Ascending aorta (tissue), 2 donors: ENCODE data around the gene SMAD4. TPM values are rescaled to one million over a fixed set of nuclear protein-coding genes. Genes with fewer than 3 reads are reported as not detected.

Experiments
- DNase-seq, 2 donors: peaks; one replicate each; pipeline ENCODE4 v3.0.0-alpha.2; 2019; ENCODE audit warnings: low spot score in 2 of 2
- H3K27ac ChIP-seq, 2 donors: fragments of 200-600 bp; sonication (generic); one replicate each; pipeline ENCODE4 v1.5.1; 2016 to 2017; ENCODE audit warnings: mild to moderate bottlenecking in 1 of 2
- H3K27me3 ChIP-seq: fragments of 200-600 bp; sonication (generic); one replicate; pipeline ENCODE4 v1.5.1; 2017
- H3K36me3 ChIP-seq, 2 donors: fragments of 200-600 bp; sonication (generic); one replicate each; pipeline ENCODE4 v1.5.1; 2016
- H3K4me1 ChIP-seq, 2 donors: fragments of 200-600 bp; sonication (generic); one replicate each; pipeline ENCODE4 v1.5.1; 2016 to 2017; ENCODE audit warnings: mild to moderate bottlenecking in 1 of 2
- H3K4me3 ChIP-seq, 2 donors: fragments of 200-600 bp; sonication (generic); one replicate each; pipeline ENCODE4 v1.5.1; 2016 to 2017; ENCODE audit warnings: mild to moderate bottlenecking in 1 of 2
- H3K9me3 ChIP-seq, 2 donors: fragments of 200-600 bp; sonication (generic); one replicate each; pipeline ENCODE4 v1.5.1; 2016
- CTCF ChIP-seq, 3 experiments: fragments of 200-600 bp in 2 of 3; fragments of 450-650 bp in 1 of 3; sonication (generic) in 2 of 3; IDR thresholded peaks; one replicate each; pipeline ENCODE4 v1.5.1; 2016 to 2019; ENCODE audit warnings: antibody characterized with exemption in 3 of 3, mild to moderate bottlenecking in 1 of 3, moderate library complexity in 1 of 3
- intact Hi-C: fragments of 100-400 bp; cut with DNase I; formaldehyde crosslinking; loops from one replicate; pipeline ENCODE4 v1.15.1; 2023
- total RNA-seq: library from RNA; depleted of rRNA; stranded (reverse); fragments of >200 nt; gene quantifications from one replicate; pipeline ENCODE4 v1.1.0, GENCODE V29; 2016

SMAD4 gene
- total RNA-seq, 1 donor from 2014 or later, result 196 TPM

GRCh38 chr18:51123936-51124486 lies 94.0 kb downstream of the SMAD4 start:
- Histone ChIP-seq H3K27me3 (no peaks in the 10 kb centered on the region), H3K4me3 (no peak overlapping the region), H3K36me3 (no peaks in the 10 kb centered on the region), H3K27ac (no peak overlapping the region), H3K9me3 (no peaks in the 10 kb centered on the region), H3K4me1 (no peaks in the 10 kb centered on the region)
- TF ChIP-seq CTCF (IDR thresholded peaks at IDR 0.05), result no peak
- intact Hi-C loops, result no loop called here
- DNase-seq, result no peak

DNA sequence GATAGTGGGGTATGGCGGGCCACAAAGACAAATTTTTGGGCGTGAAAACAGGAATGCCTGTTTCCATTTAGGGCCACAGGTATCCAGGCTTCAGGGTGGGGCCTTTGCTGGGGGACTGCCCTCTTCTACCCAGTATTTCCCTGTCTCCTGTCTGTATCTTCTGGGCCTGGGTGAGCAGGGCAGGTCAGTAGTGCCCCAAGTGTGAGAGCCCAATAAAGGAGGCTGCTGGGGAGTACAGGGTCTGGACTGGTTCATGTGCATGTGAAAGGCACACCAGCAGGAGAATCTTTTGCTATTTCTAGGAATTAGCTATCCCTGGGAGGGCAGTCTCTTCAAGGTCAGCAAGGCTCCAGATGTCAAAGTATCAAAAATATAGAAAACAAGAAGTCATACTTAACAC lies 96.0 kb downstream of the SMAD4 start:
- no peaks in the 10 kb centered on the region for H3K36me3 ChIP-seq
- no peak for TF ChIP-seq CTCF (IDR thresholded peaks at IDR 0.05)
- no peak for DNase-seq
- no peaks in the 10 kb centered on the region for H3K9me3 ChIP-seq
- no peak overlapping the region for H3K27ac ChIP-seq
- intact Hi-C loops, result no loop called here
- H3K4me1 ChIP-seq, result no peaks in the 10 kb centered on the region
- H3K27me3 ChIP-seq, result no peaks in the 10 kb centered on the region
- no peak overlapping the region for H3K4me3 ChIP-seq

DNA sequence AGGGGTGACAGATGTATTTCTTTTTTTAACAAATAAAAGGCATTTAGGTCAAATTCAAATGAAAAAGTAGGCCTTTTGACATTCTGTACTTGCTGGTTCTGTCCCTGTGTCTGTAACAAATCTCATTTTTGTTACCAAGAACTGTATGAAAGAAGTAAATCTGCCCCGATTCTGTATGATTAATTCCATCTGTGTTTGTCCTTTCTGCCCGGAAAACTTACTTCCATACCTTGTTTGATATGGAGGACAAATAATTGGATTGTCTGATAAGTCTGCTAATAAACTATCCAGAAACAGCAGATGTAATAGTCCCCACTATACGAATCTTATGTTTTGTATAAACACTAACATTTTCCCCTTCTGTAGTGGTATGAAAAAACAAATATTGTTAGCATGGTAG lies 97.7 kb downstream of the SMAD4 start:
- no peak for TF ChIP-seq CTCF (IDR thresholded peaks at IDR 0.05)
- H3K27ac ChIP-seq, result no peak overlapping the region
- H3K36me3 ChIP-seq, result no peaks in the 10 kb centered on the region
- no peaks in the 10 kb centered on the region for H3K4me1 ChIP-seq
- H3K9me3 ChIP-seq, result no peaks in the 10 kb centered on the region
- intact Hi-C loops, result no loop called here
- H3K4me3 ChIP-seq, result no peak overlapping the region
- H3K27me3 ChIP-seq, result no peaks in the 10 kb centered on the region
- no peak for DNase-seq

GRCh38 chr18:51128533-51128932 lies 98.5 kb downstream of the SMAD4 start:
- no peak for DNase-seq

DNA sequence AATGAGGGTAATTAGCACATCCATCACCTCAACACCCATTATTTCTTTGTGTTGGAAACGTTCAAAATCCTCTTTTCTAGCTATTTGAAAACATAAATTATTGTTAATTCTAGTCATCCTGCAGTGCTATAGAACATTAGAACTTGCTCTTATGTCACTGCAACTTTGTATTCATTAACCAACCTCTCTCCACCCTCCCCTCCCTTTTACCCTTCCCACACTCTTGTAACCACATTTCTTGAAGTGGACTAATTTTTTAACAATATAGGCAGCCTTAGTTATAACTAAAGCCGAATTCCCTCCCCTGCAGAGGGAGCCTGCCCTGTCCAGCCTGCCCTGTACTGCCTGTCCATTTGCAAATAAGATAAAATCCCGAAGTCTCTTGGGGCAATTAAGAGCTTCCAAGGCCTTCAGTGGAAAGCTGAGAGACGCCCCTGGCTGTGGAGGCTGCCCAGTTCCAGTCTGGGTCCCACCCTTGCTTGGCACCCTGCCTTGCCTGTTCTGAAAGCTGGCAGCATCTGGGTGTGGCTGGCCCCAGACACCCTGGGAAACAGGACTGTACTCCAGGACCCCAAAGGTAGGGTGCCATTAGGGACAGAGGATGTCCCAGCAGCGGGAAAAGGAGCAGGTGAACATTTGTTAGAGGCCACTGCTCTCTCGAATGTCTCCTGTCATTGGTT lies 102.4 kb downstream of the SMAD4 start:
- DNase-seq, result no peak
- H3K9me3 ChIP-seq, result no peaks in the 10 kb centered on the region
- H3K27me3 ChIP-seq, result no peaks in the 10 kb centered on the region
- no peak overlapping the region for H3K27ac ChIP-seq
- H3K36me3 ChIP-seq, result no peaks in the 10 kb centered on the region
- intact Hi-C loops, result no loop called here
- TF ChIP-seq CTCF (IDR thresholded peaks at IDR 0.05), result no peak
- no peak overlapping the region for H3K4me3 ChIP-seq
- H3K4me1 ChIP-seq, result peaks cover 0 to 6% of the 10 kb centered on the region in 2 donors

More at GRCh38 chr18:51128533-51128932, 98.5 kb downstream of the SMAD4 start:
- Histone ChIP-seq H3K27ac (no peak overlapping the region), H3K4me1 (peaks cover 0 to 5% of the 10 kb centered on the region in 2 donors), H3K36me3 (no peaks in the 10 kb centered on the region), H3K27me3 (no peaks in the 10 kb centered on the region), H3K9me3 (no peaks in the 10 kb centered on the region), H3K4me3 (no peak overlapping the region)
- intact Hi-C loops, result no loop called here
- no peak for TF ChIP-seq CTCF (IDR thresholded peaks at IDR 0.05)
